Measurements from ENCODE around the gene HTR1B. TPM values are rescaled to one million over a fixed set of nuclear protein-coding genes. Genes with fewer than 3 reads are reported as not detected.

Gene HTR1B
- total and polyA plus RNA-seq, 2 donors (not counting 3 experiments of a cell fraction or from before 2014, with no cell fraction given): 57.5 to 68.7 TPM

DNA sequence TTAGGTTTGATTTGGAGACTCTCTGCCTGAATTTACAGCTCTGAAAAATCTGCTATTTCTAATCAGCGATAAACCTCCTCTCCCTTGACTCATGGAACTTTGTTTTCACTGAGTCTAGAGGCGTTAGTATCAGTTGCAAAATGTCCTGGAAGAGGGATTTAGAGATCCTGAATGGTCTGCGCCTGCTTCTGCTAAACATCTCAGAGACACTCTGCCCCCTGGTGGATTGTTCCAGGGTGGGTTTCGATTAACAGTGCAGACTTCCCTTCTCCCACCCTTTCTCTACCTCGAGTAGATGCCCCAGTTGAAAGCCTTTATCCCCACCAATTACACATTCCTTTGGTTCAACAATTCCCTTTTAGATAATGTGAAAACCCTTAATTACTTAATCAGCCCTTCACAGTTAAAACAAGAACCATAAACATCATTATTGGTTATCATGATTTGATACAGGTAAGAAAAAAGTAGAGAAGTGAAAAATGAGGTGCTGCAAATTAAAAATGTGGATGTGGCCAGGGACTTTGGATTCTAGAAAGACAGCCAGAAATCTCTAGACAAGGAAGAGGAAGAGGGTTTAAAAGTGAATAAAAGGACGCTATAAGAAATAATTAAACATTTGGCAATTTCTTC, 5.5 kb downstream of the HTR1B start:
- peaks cover 46% of the 10 kb centered on the region for H3K4me1 ChIP-seq (ENCODE audit: control insufficient read depth, extremely low read depth, insufficient read depth, low read length)

More for the DNA sequence above, 5.5 kb downstream of the HTR1B start:
- TF ChIP-seq JUN (IDR thresholded peaks at IDR 0.05; ENCODE audit: borderline replicate concordance, insufficient read depth, insufficient read length, low read depth) (no peak), FOS (IDR thresholded peaks at IDR 0.05; ENCODE audit: borderline replicate concordance, insufficient read depth, low read length) (no peak), MYC (IDR thresholded peaks at IDR 0.05; ENCODE audit: low read depth, low read length) (no peak), POLR2A (IDR thresholded peaks at IDR 0.05; ENCODE audit: low read depth, low read length) (no peak), POLR2AphosphoS5 (IDR thresholded peaks at IDR 0.05; ENCODE audit: insufficient read depth, low read depth, low read length) (peak; percentile 32), GATA2 (IDR thresholded peaks at IDR 0.05; ENCODE audit: insufficient read depth, insufficient read length, low read depth, low read length) (peak; percentile 38), EZH2 (IDR thresholded peaks at IDR 0.05; ENCODE audit: borderline replicate concordance, low read depth, low read length, severe bottlenecking) (no peak)
- TF ChIP-seq, protein P1, sequence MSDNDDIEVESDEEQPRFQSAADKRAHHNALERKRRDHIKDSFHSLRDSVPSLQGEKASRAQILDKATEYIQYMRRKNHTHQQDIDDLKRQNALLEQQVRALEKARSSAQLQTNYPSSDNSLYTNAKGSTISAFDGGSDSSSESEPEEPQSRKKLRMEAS (IDR thresholded peaks at IDR 0.05; ENCODE audit: insufficient read depth, insufficient read length): no peak
- TF ChIP-seq, protein P2, sequence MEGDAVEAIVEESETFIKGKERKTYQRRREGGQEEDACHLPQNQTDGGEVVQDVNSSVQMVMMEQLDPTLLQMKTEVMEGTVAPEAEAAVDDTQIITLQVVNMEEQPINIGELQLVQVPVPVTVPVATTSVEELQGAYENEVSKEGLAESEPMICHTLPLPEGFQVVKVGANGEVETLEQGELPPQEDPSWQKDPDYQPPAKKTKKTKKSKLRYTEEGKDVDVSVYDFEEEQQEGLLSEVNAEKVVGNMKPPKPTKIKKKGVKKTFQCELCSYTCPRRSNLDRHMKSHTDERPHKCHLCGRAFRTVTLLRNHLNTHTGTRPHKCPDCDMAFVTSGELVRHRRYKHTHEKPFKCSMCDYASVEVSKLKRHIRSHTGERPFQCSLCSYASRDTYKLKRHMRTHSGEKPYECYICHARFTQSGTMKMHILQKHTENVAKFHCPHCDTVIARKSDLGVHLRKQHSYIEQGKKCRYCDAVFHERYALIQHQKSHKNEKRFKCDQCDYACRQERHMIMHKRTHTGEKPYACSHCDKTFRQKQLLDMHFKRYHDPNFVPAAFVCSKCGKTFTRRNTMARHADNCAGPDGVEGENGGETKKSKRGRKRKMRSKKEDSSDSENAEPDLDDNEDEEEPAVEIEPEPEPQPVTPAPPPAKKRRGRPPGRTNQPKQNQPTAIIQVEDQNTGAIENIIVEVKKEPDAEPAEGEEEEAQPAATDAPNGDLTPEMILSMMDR (IDR thresholded peaks at IDR 0.05; ENCODE audit: extremely low read depth in 1 of 2, insufficient read depth in 1 of 2, low read depth in 1 of 2, low read length in 2 of 2): peak; percentile 71 to 81
- dilution Hi-C loops (cut with MboI; ENCODE audit: extremely low pct_ligation_motif_present, low sequenced_read_pairs): no loop called here
- H3K27ac ChIP-seq (ENCODE audit: insufficient read depth, low read depth, low read length): peak overlapping the region; percentile 85
- no peaks in the 10 kb centered on the region for H4K20me1 ChIP-seq (replicated peaks; ENCODE audit: control insufficient read depth, extremely low read depth, insufficient read depth, low read length)
- FAIRE-seq (peak; percentile 72), DNase-seq (ENCODE audit: low read depth, low spot score) (peak; percentile 93)
- no peak overlapping the region for H2AFZ ChIP-seq (ENCODE audit: low read depth, low read length)
- H3K27me3 ChIP-seq (ENCODE audit: control insufficient read depth in 2 of 2, insufficient read depth in 2 of 2, low read length in 2 of 2): no peaks in the 10 kb centered on the region
- BruUV-seq (replicated peaks): no TSS peak
- no peaks in the 10 kb centered on the region for H3K9me1 ChIP-seq (replicated peaks; ENCODE audit: control insufficient read depth, extremely low read depth, insufficient read depth, low read length)
- H3K79me2 ChIP-seq (ENCODE audit: control insufficient read depth, insufficient read depth, low read length): peaks cover 67% of the 10 kb centered on the region
- POLR2A ChIA-PET: interaction anchor here (0.7 kb wide), 1 partner anchor 13 kb away, joined by 3 read pairs; no protein-coding TSS in a partner anchor
- H3K4me2 ChIP-seq (ENCODE audit: insufficient read depth, low read length): peak overlapping the region; percentile 97
- intact Hi-C loops (cut with micrococcal nuclease): loop anchor here (1.0 to 10.0 kb wide), 14 partner anchors 91 to 1566 kb away; no protein-coding TSS in a partner anchor
- CTCF ChIA-PET: interaction anchor here (0.6 to 5.6 kb wide), 15 partner anchors 9 to 1564 kb away, joined by 3 to 44 read pairs (median 5); no protein-coding TSS in a partner anchor
- peak overlapping the region; percentile 92 for H3K9ac ChIP-seq (replicated peaks; ENCODE audit: extremely low read depth, insufficient read depth, low read length)
- H3K36me3 ChIP-seq (ENCODE audit: control insufficient read depth in 2 of 2, extremely low read depth in 1 of 2, insufficient read depth in 2 of 2, low read length in 2 of 2): no peaks in the 10 kb centered on the region
- peak overlapping the region in 1 of 3 experiments; percentile 14 for H3K4me3 ChIP-seq (replicated peaks in 1 of 3; ENCODE audit: insufficient read depth in 1 of 3, low read depth in 1 of 3, low read length in 3 of 3)
- H3K9me3 ChIP-seq (replicated peaks; ENCODE audit: control insufficient read depth, insufficient read depth, low read length): no peaks in the 10 kb centered on the region
